Measurements from ENCODE around the gene CDCA7L. TPM values are rescaled to one million over a fixed set of nuclear protein-coding genes. Genes with fewer than 3 reads are reported as not detected.

Gene CDCA7L
- total RNA-seq, 2 donors from 2014 or later, result 8.2 to 38.9 TPM

GRCh38 chr7:21916176-21916575 lies 29.5 kb downstream of the CDCA7L start:
- DNase-seq (no peak), ATAC-seq (no peak)
- intact Hi-C loops (cut with DNase I), result no loop called here
- Histone ChIP-seq H3K36me3 (replicated peaks in 1 of 2; ENCODE audit: insufficient read depth in 1 of 2, low read depth in 2 of 2) (no peaks in the 10 kb centered on the region), H3K27ac (no peak overlapping the region), H3K4me1 (peaks cover 3% of the 10 kb centered on the region), H3K9me3 (no peaks in the 10 kb centered on the region), H3K4me3 (no peak overlapping the region), H3K27me3 (no peaks in the 10 kb centered on the region)
- WGBS, 2 donors, result 97 to 98% methylated on average over 7 of the region's 7 CpGs
- TF ChIP-seq, protein P1, sequence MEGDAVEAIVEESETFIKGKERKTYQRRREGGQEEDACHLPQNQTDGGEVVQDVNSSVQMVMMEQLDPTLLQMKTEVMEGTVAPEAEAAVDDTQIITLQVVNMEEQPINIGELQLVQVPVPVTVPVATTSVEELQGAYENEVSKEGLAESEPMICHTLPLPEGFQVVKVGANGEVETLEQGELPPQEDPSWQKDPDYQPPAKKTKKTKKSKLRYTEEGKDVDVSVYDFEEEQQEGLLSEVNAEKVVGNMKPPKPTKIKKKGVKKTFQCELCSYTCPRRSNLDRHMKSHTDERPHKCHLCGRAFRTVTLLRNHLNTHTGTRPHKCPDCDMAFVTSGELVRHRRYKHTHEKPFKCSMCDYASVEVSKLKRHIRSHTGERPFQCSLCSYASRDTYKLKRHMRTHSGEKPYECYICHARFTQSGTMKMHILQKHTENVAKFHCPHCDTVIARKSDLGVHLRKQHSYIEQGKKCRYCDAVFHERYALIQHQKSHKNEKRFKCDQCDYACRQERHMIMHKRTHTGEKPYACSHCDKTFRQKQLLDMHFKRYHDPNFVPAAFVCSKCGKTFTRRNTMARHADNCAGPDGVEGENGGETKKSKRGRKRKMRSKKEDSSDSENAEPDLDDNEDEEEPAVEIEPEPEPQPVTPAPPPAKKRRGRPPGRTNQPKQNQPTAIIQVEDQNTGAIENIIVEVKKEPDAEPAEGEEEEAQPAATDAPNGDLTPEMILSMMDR (IDR thresholded peaks at IDR 0.05), result no peak
- TF ChIP-seq POLR2A (IDR thresholded peaks at IDR 0.05), result no peak

GRCh38 chr7:21915140-21915539 lies 30.6 kb downstream of the CDCA7L start:
- TF ChIP-seq, protein P1 (IDR thresholded peaks at IDR 0.05), result no peak
- no peak for TF ChIP-seq POLR2A (IDR thresholded peaks at IDR 0.05)
- no peak for ATAC-seq
- no peak overlapping the region for H3K4me3 ChIP-seq
- no peak overlapping the region for H3K27ac ChIP-seq
- intact Hi-C loops (cut with DNase I), result no loop called here
- no peaks in the 10 kb centered on the region for H3K36me3 ChIP-seq (replicated peaks in 1 of 2; ENCODE audit: insufficient read depth in 1 of 2, low read depth in 2 of 2)
- DNase-seq, result no peak
- H3K4me1 ChIP-seq, result peaks cover 3% of the 10 kb centered on the region
- 84 to 91% methylated on average over 3 of the region's 3 CpGs for WGBS, 2 donors
- H3K9me3 ChIP-seq, result no peaks in the 10 kb centered on the region
- no peaks in the 10 kb centered on the region for H3K27me3 ChIP-seq

DNA sequence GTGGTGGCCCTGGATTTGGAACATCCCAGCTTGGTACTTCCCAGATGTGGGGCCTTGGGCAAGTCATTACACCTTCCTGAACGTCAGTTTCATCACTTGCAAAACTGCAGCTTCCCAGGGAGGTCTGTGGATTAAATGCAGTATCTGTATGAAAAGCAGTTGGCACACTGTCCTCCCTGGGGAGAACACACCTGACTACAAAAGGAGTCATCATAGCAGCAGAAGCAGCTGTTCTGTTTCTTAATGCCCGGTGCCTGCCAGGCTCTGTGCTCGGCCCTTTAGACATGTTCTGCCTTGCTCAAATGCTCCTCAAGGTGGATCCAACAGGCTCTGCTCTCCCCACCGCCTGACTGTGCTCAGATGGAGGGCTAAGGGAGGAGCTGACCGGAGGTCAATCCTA lies 31.0 kb downstream of the CDCA7L start:
- Histone ChIP-seq H3K27ac (no peak overlapping the region), H3K4me1 (peaks cover 3% of the 10 kb centered on the region), H3K4me3 (no peak overlapping the region), H3K9me3 (no peaks in the 10 kb centered on the region), H3K36me3 (replicated peaks in 1 of 2; ENCODE audit: insufficient read depth in 1 of 2, low read depth in 2 of 2) (no peaks in the 10 kb centered on the region), H3K27me3 (no peaks in the 10 kb centered on the region)
- intact Hi-C loops (cut with DNase I), result no loop called here
- no peak for TF ChIP-seq POLR2A (IDR thresholded peaks at IDR 0.05)
- TF ChIP-seq, protein P1 (IDR thresholded peaks at IDR 0.05), result no peak
- DNase-seq (no peak), ATAC-seq (no peak)
- WGBS, 2 donors, result 88 to 94% methylated on average over 3 to 5 of the region's 5 CpGs

DNA sequence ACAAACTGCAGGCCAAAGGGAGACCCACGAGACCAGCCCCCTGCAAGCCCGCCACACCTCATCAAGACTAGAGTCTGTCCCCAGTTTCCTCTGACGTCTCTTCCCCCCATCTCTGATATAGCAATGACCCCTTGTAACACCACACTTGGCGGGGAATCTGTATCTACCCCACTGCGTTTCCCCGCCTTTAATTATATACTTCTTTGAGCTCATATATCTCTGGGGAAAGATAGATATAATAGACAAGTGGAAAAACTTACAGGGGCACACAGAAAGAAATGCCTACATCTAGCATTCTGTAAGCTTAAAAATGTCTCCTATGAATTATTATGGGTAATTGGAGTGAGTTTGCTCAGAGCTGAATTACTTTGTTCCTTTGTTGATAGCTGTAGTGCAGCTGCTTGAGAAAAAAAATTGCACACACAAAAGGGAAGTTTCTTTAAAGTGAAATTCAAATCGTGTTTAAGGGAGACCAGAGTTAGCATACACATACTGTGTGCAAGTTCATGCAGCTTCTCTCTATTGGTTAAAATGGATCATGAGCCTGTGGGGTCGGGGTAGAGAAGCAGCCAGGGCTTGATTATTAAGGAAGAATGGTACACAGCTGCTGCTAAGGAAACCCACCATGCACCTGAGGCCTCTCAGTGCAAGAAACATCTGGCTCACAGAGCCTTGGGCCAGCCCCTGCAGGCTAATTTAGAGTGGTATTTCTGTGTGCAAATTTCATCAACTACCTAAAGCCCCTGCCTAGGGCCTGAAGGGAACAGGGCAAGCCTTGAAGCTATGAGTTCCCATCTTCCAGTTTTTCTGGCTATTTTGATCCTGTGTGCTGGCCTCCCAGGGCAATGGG lies 32.5 kb downstream of the CDCA7L start:
- Histone ChIP-seq H3K36me3 (replicated peaks in 1 of 2; ENCODE audit: insufficient read depth in 1 of 2, low read depth in 2 of 2) (no peaks in the 10 kb centered on the region), H3K27me3 (no peaks in the 10 kb centered on the region), H3K27ac (no peak overlapping the region), H3K4me3 (no peak overlapping the region), H3K9me3 (no peaks in the 10 kb centered on the region), H3K4me1 (peaks cover 3% of the 10 kb centered on the region)
- WGBS, 2 donors, result 83 to 90% methylated on average over 8 of the region's 8 CpGs
- no peak for DNase-seq
- ATAC-seq, result no peak
- intact Hi-C loops (cut with DNase I), result no loop called here
- TF ChIP-seq, protein P1 (IDR thresholded peaks at IDR 0.05), result no peak
- TF ChIP-seq POLR2A (IDR thresholded peaks at IDR 0.05), result no peak

GRCh38 chr7:21912305-21912704 lies 33.4 kb downstream of the CDCA7L start:
- Histone ChIP-seq H3K4me3 (no peak overlapping the region), H3K9me3 (no peaks in the 10 kb centered on the region), H3K36me3 (replicated peaks in 1 of 2; ENCODE audit: insufficient read depth in 1 of 2, low read depth in 2 of 2) (no peaks in the 10 kb centered on the region), H3K4me1 (peaks cover 3% of the 10 kb centered on the region), H3K27me3 (no peaks in the 10 kb centered on the region), H3K27ac (no peak overlapping the region)
- TF ChIP-seq POLR2A (IDR thresholded peaks at IDR 0.05), result no peak
- TF ChIP-seq, protein P1 (IDR thresholded peaks at IDR 0.05), result no peak
- 68% methylated on average over 6 to 7 of the region's 7 CpGs for WGBS, 2 donors
- DNase-seq (peak in 1 of 4 donors; percentile 30), ATAC-seq (no peak)
- intact Hi-C loops (cut with DNase I), result no loop called here

All from body of pancreas (tissue), 4 donors.